ENCODE data around the gene SLC15A2. TPM values are rescaled to one million over a fixed set of nuclear protein-coding genes. Genes with fewer than 3 reads are reported as not detected.
A peak's percentile ranks its signal among the peaks of the same experiment; 100 is the strongest.
"Not testable (repeated sequence)": the region's sequence is repeated elsewhere in the genome, so short reads cannot be mapped to it uniquely, and the experiment has no call there.

Gene SLC15A2
- 6.8 TPM for total RNA-seq
- long read RNA-seq, full-length matches to known transcripts: 2 of 4 reads
- long read RNA-seq, partial matches to known transcripts: 0 of 4 reads
- long read RNA-seq, other reads (novel, unspliced or antisense): 2 of 4 reads

- intact Hi-C loops (cut with micrococcal nuclease): no loop called here
- ATAC-seq (peak; percentile 94), DNase-seq (peak; percentile 30)
Measured at GRCh38 chr3:121894301-121894990, at the start of gene SLC15A2. SLC15A2 (plus strand) TSS chr3:121894401; CDS start chr3:121894477, 76 bp downstream.

GRCh38 chr3:121844892-121845291 is 49.3 kb upstream of the SLC15A2 start:
- no peak for ATAC-seq

GRCh38 chr3:121852256-121852655 is 41.9 kb upstream of the SLC15A2 start:
- ATAC-seq (no peak), DNase-seq (no peak)
- intact Hi-C loops (cut with micrococcal nuclease): no loop called here

More at GRCh38 chr3:121844892-121845291, 49.3 kb upstream of the SLC15A2 start:
- intact Hi-C loops (cut with micrococcal nuclease): no loop called here
- DNase-seq: no peak

GRCh38 chr3:121855555-121855954 is 38.6 kb upstream of the SLC15A2 start:
- intact Hi-C loops (cut with micrococcal nuclease): no loop called here
- no peak for DNase-seq

GRCh38 chr3:121857778-121858177 is 36.4 kb upstream of the SLC15A2 start:
- ATAC-seq; DNase-seq; intact Hi-C loops (cut with micrococcal nuclease): not testable (repeated sequence)

More at GRCh38 chr3:121855555-121855954, 38.6 kb upstream of the SLC15A2 start:
- no peak for ATAC-seq

- DNase-seq; intact Hi-C loops (cut with micrococcal nuclease); ATAC-seq: not testable (repeated sequence)
Measured at GRCh38 chr3:121863247-121863646, 31.0 kb upstream of the SLC15A2 start.

GRCh38 chr3:121863801-121864200 is 30.4 kb upstream of the SLC15A2 start:
- intact Hi-C loops (cut with micrococcal nuclease): no loop called here
- ATAC-seq (no peak), DNase-seq (no peak)

- DNase-seq: no peak
- no peak for ATAC-seq
- intact Hi-C loops (cut with micrococcal nuclease): no loop called here
Measured at GRCh38 chr3:121869736-121870135, 24.5 kb upstream of the SLC15A2 start.

- intact Hi-C loops (cut with micrococcal nuclease): no loop called here
- ATAC-seq (no peak), DNase-seq (no peak)
Measured at GRCh38 chr3:121870717-121871116, 23.5 kb upstream of the SLC15A2 start.

GRCh38 chr3:121871430-121871829 is 22.8 kb upstream of the SLC15A2 start:
- intact Hi-C loops (cut with micrococcal nuclease): no loop called here
- no peak for ATAC-seq
- DNase-seq: no peak

- DNase-seq (no peak), ATAC-seq (no peak)
- intact Hi-C loops (cut with micrococcal nuclease): no loop called here
Measured at GRCh38 chr3:121878411-121878810, 15.8 kb upstream of the SLC15A2 start.

- DNase-seq: no peak
- ATAC-seq: no peak
- intact Hi-C loops (cut with micrococcal nuclease): no loop called here
Measured at GRCh38 chr3:121883507-121883906, 10.7 kb upstream of the SLC15A2 start.

- no peak for ATAC-seq
- DNase-seq: no peak
- intact Hi-C loops (cut with micrococcal nuclease): no loop called here
Measured at GRCh38 chr3:121885386-121885785, 8.8 kb upstream of the SLC15A2 start.

- ATAC-seq: peak; percentile 85
- no peak for DNase-seq
- intact Hi-C loops (cut with micrococcal nuclease): no loop called here
Measured at GRCh38 chr3:121895121-121895520, 920 bp downstream of the SLC15A2 start.

GRCh38 chr3:121895736-121896135 is 1.5 kb downstream of the SLC15A2 start:
- no peak for DNase-seq
- no peak for ATAC-seq
- intact Hi-C loops (cut with micrococcal nuclease): no loop called here

- intact Hi-C loops (cut with micrococcal nuclease): no loop called here
- no peak for ATAC-seq
- DNase-seq: no peak
Measured at GRCh38 chr3:121896823-121897222, 2.6 kb downstream of the SLC15A2 start.

GRCh38 chr3:121897296-121897695 is 3.1 kb downstream of the SLC15A2 start:
- intact Hi-C loops (cut with micrococcal nuclease): no loop called here
- ATAC-seq (no peak), DNase-seq (no peak)

GRCh38 chr3:121913305-121913990 is 19.2 kb downstream of the SLC15A2 start:
- ATAC-seq (no peak), DNase-seq (no peak)
- intact Hi-C loops (cut with micrococcal nuclease): no loop called here

- intact Hi-C loops (cut with micrococcal nuclease): no loop called here
- DNase-seq: no peak
- ATAC-seq: peak; percentile 38
Measured at GRCh38 chr3:121914081-121914998, 20.1 kb downstream of the SLC15A2 start.

All from left ventricle myocardium superior (tissue), 1 donor.